ENCODE results near the gene MSH4. TPM values are rescaled to one million over a fixed set of nuclear protein-coding genes. Genes with fewer than 3 reads are reported as not detected.
A peak's percentile ranks its signal among the peaks of the same experiment; 100 is the strongest.

Gene MSH4
- polyA plus RNA-seq, 2 of the 4 experiments (the other 2 are of a cell fraction) = 0.05 TPM; not detected in 1

DNA sequence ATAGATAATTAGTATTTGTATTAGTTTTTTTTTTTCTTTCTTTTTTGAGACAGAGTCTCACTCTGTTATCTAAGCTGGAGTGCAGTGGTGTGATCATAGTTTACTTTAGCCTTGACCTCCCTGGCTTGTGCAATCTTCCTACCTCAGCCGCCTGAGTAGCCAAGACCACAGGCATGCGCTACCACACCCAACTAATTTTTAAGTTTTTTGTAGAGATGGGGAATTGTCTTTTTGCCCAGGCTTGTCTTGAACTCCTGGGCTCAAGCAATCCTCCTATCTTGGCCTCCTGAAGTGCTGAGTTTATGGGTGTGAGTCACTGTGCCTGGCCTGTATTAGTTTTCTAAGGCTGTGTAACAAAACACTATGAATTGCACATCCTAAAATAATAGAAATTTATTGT lies 58.3 kb downstream of the MSH4 start:
- no peak overlapping the region for H3K4me3 ChIP-seq
- POLR2A ChIA-PET = no interaction called here
- no peaks in the 10 kb centered on the region for H3K9me3 ChIP-seq
- DNase-seq (ENCODE audit: low read depth in 1 of 2, low spot score in 1 of 2) (peak in 1 of 2 experiments; percentile 1), ATAC-seq (no peak), FAIRE-seq (no peak)
- 53% methylated on average over 2 of the region's 2 CpGs for WGBS (ENCODE audit: missing lambda C conversion rate)
- TF ChIP-seq SMC3 (IDR thresholded peaks at IDR 0.05) = no peak
- TF ChIP-seq CHD4 (IDR thresholded peaks at IDR 0.05; ENCODE audit: borderline replicate concordance) = no peak
- TF ChIP-seq PHF8 (IDR thresholded peaks at IDR 0.05; ENCODE audit: borderline replicate concordance, low read depth) = no peak
- TF ChIP-seq, protein P1, sequence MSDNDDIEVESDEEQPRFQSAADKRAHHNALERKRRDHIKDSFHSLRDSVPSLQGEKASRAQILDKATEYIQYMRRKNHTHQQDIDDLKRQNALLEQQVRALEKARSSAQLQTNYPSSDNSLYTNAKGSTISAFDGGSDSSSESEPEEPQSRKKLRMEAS (IDR thresholded peaks at IDR 0.05) = no peak
- TF ChIP-seq NPAS2 (CRISPR knock-in tag; IDR thresholded peaks at IDR 0.05; ENCODE audit: borderline replicate concordance) = no peak
- TF ChIP-seq SREBF2 (IDR thresholded peaks at IDR 0.05) = no peak
- no peak for TF ChIP-seq RFX5 (IDR thresholded peaks at IDR 0.05)
- TF ChIP-seq, protein P2, sequence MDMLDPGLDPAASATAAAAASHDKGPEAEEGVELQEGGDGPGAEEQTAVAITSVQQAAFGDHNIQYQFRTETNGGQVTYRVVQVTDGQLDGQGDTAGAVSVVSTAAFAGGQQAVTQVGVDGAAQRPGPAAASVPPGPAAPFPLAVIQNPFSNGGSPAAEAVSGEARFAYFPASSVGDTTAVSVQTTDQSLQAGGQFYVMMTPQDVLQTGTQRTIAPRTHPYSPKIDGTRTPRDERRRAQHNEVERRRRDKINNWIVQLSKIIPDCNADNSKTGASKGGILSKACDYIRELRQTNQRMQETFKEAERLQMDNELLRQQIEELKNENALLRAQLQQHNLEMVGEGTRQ (IDR thresholded peaks at IDR 0.05) = no peak
- TF ChIP-seq HOXB13 (CRISPR knock-in tag; IDR thresholded peaks at IDR 0.05; ENCODE audit: low read depth) = no peak
- TF ChIP-seq TFCP2L1 (CRISPR knock-in tag; IDR thresholded peaks at IDR 0.05) = no peak
- no peak overlapping the region for H3K27ac ChIP-seq
- H3K4me2 ChIP-seq = no peak overlapping the region
- CTCF ChIA-PET = no interaction called here
- H3K4me1 ChIP-seq = no peaks in the 10 kb centered on the region

DNA sequence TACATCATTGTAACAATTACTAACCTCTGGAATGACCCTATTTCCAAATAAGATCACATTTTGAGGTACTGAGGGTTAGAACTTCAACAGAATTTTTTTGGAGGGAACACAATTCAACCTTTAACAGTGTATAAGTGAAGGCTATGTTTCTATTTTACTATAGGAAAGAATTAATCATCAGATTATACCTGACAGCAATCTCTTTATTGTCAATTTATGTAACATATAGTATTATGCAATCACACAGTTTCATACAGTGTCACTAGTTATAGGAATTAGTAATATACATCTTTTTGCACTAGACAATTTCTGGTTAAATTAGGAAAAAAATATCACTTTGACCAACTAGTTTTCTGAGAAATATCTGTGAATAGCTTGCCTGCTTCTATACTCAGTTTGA lies 59.1 kb downstream of the MSH4 start:
- FAIRE-seq (no peak), ATAC-seq (no peak), DNase-seq (ENCODE audit: low read depth in 1 of 2, low spot score in 1 of 2) (no peak)
- no peak overlapping the region for H3K4me2 ChIP-seq
- H3K4me1 ChIP-seq = no peaks in the 10 kb centered on the region
- no peak overlapping the region for H3K4me3 ChIP-seq
- H3K9me3 ChIP-seq = no peaks in the 10 kb centered on the region
- no peak for TF ChIP-seq TFCP2L1 (CRISPR knock-in tag; IDR thresholded peaks at IDR 0.05)
- TF ChIP-seq JUN (IDR thresholded peaks at IDR 0.05) = no peak
- TF ChIP-seq HOXB5 (CRISPR knock-in tag; IDR thresholded peaks at IDR 0.05) = no peak
- no peak for TF ChIP-seq RNF2 (IDR thresholded peaks at IDR 0.05; ENCODE audit: borderline replicate concordance, low read depth)
- TF ChIP-seq GATA3 (IDR thresholded peaks at IDR 0.05; ENCODE audit: borderline replicate concordance) = no peak
- TF ChIP-seq, protein P3, sequence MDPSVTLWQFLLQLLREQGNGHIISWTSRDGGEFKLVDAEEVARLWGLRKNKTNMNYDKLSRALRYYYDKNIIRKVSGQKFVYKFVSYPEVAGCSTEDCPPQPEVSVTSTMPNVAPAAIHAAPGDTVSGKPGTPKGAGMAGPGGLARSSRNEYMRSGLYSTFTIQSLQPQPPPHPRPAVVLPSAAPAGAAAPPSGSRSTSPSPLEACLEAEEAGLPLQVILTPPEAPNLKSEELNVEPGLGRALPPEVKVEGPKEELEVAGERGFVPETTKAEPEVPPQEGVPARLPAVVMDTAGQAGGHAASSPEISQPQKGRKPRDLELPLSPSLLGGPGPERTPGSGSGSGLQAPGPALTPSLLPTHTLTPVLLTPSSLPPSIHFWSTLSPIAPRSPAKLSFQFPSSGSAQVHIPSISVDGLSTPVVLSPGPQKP (IDR thresholded peaks at IDR 0.05; ENCODE audit: low read depth, low read length) = no peak
- TF ChIP-seq FOSB (CRISPR knock-in tag; IDR thresholded peaks at IDR 0.05) = no peak
- TF ChIP-seq FOXS1 (CRISPR knock-in tag; IDR thresholded peaks at IDR 0.05) = no peak
- TF ChIP-seq, protein P4, sequence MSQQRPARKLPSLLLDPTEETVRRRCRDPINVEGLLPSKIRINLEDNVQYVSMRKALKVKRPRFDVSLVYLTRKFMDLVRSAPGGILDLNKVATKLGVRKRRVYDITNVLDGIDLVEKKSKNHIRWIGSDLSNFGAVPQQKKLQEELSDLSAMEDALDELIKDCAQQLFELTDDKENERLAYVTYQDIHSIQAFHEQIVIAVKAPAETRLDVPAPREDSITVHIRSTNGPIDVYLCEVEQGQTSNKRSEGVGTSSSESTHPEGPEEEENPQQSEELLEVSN (IDR thresholded peaks at IDR 0.05; ENCODE audit: borderline replicate concordance, low read depth) = no peak
- no peak for TF ChIP-seq RCOR1 (IDR thresholded peaks at IDR 0.05; ENCODE audit: low read depth, low read length)
- no peak for TF ChIP-seq BHLHE40 (IDR thresholded peaks at IDR 0.05; ENCODE audit: low read depth, low read length)
- TF ChIP-seq TP53 (CRISPR knock-in tag; IDR thresholded peaks at IDR 0.05) = no peak
- no peak for TF ChIP-seq ESRRA (IDR thresholded peaks at IDR 0.05; ENCODE audit: borderline replicate concordance, low read length)
- no peak for TF ChIP-seq MAFK (IDR thresholded peaks at IDR 0.05; ENCODE audit: partially characterized antibody)
- TF ChIP-seq, protein P5, sequence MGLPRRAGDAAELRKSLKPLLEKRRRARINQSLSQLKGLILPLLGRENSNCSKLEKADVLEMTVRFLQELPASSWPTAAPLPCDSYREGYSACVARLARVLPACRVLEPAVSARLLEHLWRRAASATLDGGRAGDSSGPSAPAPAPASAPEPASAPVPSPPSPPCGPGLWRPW (IDR thresholded peaks at IDR 0.05) = no peak
- no peak for TF ChIP-seq RAD21 (conservative IDR thresholded peaks at IDR 0.05 in 1 of 2, IDR thresholded peaks at IDR 0.05 in 1 of 2)
- no peak for TF ChIP-seq CHD4 (IDR thresholded peaks at IDR 0.05; ENCODE audit: borderline replicate concordance)
- TF ChIP-seq, protein P6, sequence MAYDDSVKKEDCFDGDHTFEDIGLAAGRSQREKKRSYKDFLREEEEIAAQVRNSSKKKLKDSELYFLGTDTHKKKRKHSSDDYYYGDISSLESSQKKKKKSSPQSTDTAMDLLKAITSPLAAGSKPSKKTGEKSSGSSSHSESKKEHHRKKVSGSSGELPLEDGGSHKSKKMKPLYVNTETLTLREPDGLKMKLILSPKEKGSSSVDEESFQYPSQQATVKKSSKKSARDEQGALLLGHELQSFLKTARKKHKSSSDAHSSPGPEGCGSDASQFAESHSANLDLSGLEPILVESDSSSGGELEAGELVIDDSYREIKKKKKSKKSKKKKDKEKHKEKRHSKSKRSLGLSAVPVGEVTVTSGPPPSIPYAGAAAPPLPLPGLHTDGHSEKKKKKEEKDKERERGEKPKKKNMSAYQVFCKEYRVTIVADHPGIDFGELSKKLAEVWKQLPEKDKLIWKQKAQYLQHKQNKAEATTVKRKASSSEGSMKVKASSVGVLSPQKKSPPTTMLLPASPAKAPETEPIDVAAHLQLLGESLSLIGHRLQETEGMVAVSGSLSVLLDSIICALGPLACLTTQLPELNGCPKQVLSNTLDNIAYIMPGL (CRISPR knock-in tag; IDR thresholded peaks at IDR 0.05; ENCODE audit: borderline replicate concordance) = no peak
- ChIA-PET POLR2A (no interaction called here), CTCF (no interaction called here)
- H3K27ac ChIP-seq = no peak overlapping the region

Data from A549 (cell line).